Thymus (tissue), 11 donors: ENCODE data around the gene AQP2. TPM values are rescaled to one million over a fixed set of nuclear protein-coding genes. Genes with fewer than 3 reads are reported as not detected.
"Not testable (repeated sequence)": the region's sequence is repeated elsewhere in the genome, so short reads cannot be mapped to it uniquely, and the experiment has no call there.

Experiments used
- DNase-seq, 9 donors: peaks; one replicate each; pipeline ENCODE4 v3.0.0-alpha.2; 2013; ENCODE audit warnings: low spot score in 9 of 9, low read depth in 6 of 9, missing footprints in 1 of 9
- H3K27ac ChIP-seq, 2 donors: one replicate each; pipeline ENCODE4 v1.5.1; 2013; ENCODE audit warnings: control low read depth in 1 of 2, low read depth in 1 of 2, low read length in 1 of 2, mild to moderate bottlenecking in 1 of 2, moderate library complexity in 1 of 2
- H3K27me3 ChIP-seq, 2 donors: one replicate each; pipeline ENCODE4 v1.5.1; 2013; ENCODE audit warnings: low read length in 1 of 2; ENCODE audit not compliant: control insufficient read depth in 2 of 2, insufficient read depth in 1 of 2
- H3K36me3 ChIP-seq, 2 donors: one replicate each; pipeline ENCODE4 v1.5.1; 2013; ENCODE audit warnings: low read length in 1 of 2, mild to moderate bottlenecking in 1 of 2, moderate library complexity in 1 of 2; ENCODE audit not compliant: control insufficient read depth in 2 of 2, insufficient read depth in 2 of 2
- H3K4me1 ChIP-seq, 2 donors: one replicate each; pipeline ENCODE4 v1.5.1; 2013; ENCODE audit warnings: low read length in 2 of 2; ENCODE audit not compliant: control insufficient read depth in 2 of 2, insufficient read depth in 2 of 2
- H3K4me3 ChIP-seq, 2 donors: one replicate each; pipeline ENCODE4 v1.5.1; 2013; ENCODE audit warnings: low read length in 2 of 2, control low read depth in 1 of 2, mild to moderate bottlenecking in 1 of 2
- H3K9me3 ChIP-seq, 2 donors: one replicate each; pipeline ENCODE4 v1.5.1; 2013; ENCODE audit warnings: low read length in 1 of 2, mild to moderate bottlenecking in 1 of 2; ENCODE audit not compliant: control insufficient read depth in 2 of 2, insufficient read depth in 1 of 2
- WGBS: extraction: QIAGEN DNeasy Blood & Tissue Kit; methylation state at CpG from one replicate; pipeline ENCODE4 v1.1.7; 2013; 5-methylcytosine and 5-hydroxymethylcytosine counted together
- polyA plus RNA-seq: library from polyadenylated mRNA; stranded (reverse); fragments of 200-250 nt; gene quantifications from one replicate; pipeline ENCODE4 v1.2.3, GENCODE V29; 2013
- total RNA-seq: library from RNA; stranded (reverse); fragments of 120-200 nt; gene quantifications from one replicate; pipeline ENCODE4 v1.2.4, GENCODE V29; 2013
- donor health status: healthy.

Gene AQP2
- total and polyA plus RNA-seq, 2 donors = 0.05 TPM

- DNase-seq = no peak
- Histone ChIP-seq H3K4me1 (no peaks in the 10 kb centered on the region), H3K27me3 (peaks cover 0 to 4% of the 10 kb centered on the region in 2 donors), H3K27ac (no peak overlapping the region), H3K4me3 (no peak overlapping the region), H3K9me3 (no peaks in the 10 kb centered on the region), H3K36me3 (peaks cover 2 to 5% of the 10 kb centered on the region in 2 donors)
- WGBS = 92% methylated on average over 3 of the region's 3 CpGs
Observed at GRCh38 chr12:49979791-49980190, 29.3 kb downstream of the AQP2 start.

DNA sequence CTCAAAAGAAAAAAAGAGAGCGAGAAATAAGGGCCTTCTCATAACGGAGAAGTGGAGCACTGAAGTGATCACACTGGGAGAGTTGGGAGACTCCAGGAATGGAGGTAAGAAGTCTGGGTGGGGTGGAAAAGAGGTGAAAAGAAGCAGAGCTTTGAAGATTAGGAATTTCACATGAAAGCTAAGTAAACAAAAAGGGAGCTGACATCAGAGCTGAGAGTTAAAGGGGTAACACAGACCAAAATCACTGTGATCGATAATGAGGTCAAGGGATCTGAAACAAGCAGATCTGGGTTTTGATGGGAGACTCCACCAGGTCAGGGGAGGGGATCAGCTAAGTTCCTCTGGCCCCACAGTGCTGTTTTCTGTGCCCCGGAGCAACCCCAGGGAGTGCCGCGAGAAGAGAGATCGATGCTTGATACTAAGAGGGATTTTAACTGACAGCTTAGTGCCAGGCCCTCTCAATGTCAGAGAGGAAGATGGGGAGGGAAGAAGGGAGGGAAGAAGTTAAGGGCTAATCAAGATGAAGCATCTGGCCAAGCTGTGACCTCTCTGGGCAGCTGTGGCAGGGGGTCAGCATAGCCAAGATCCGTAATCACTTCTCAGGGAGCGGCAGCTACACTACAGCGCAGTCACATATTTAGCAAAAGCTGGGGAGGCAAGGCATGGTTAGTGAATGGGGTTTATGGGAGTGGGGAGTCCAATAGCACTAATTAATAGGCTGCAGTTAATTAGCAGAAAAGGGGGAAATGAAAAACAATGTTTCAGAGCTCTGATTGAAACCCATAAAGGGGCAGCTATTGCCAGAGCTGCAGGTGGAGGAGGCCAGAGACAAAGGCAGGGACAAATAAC lies 30.2 kb downstream of the AQP2 start:
- no peak for DNase-seq
- Histone ChIP-seq H3K4me1 (no peaks in the 10 kb centered on the region), H3K9me3 (no peaks in the 10 kb centered on the region), H3K4me3 (no peak overlapping the region), H3K27me3 (no peaks in the 10 kb centered on the region), H3K27ac (no peak overlapping the region), H3K36me3 (peaks cover 9 to 13% of the 10 kb centered on the region in 2 donors)
- 98% methylated on average over 10 of the region's 10 CpGs for WGBS

- Histone ChIP-seq H3K4me1 (no peaks in the 10 kb centered on the region), H3K27ac (no peak overlapping the region)
- WGBS = 91% methylated on average over 7 of the region's 7 CpGs
Observed at GRCh38 chr12:49982246-49983087, 31.9 kb downstream of the AQP2 start.

DNA sequence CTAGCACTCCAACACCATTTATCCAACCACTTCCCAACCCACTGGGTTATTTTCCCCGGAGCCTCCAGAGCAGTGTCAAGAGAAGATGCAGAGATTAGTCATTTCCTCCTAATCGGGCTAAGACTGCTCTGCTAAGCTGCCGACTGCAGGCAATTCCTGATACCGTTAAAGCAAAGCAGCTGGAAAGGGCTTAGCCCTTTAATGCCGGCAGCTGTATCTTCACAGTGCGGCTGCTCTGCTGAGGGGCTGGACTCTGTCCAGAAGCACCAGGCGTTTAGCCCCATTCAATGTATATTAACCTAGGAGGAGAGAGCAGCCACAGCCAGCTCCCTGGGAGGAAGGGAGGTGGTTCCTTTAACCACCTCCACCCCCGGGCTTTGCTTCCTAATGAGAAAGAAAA lies 33.4 kb downstream of the AQP2 start:
- no peaks in the 10 kb centered on the region for H3K4me1 ChIP-seq
- 41% methylated on average over 8 of the region's 8 CpGs for WGBS
- no peaks in the 10 kb centered on the region for H3K9me3 ChIP-seq
- H3K36me3 ChIP-seq = peaks cover 27 to 37% of the 10 kb centered on the region in 2 donors
- H3K27me3 ChIP-seq = no peaks in the 10 kb centered on the region
- no peak overlapping the region for H3K4me3 ChIP-seq
- no peak overlapping the region for H3K27ac ChIP-seq
- no peak for DNase-seq

More at GRCh38 chr12:49982246-49983087, 31.9 kb downstream of the AQP2 start:
- Histone ChIP-seq H3K9me3 (no peaks in the 10 kb centered on the region), H3K36me3 (peaks cover 14 to 23% of the 10 kb centered on the region in 2 donors), H3K4me3 (no peak overlapping the region), H3K27me3 (no peaks in the 10 kb centered on the region)
- DNase-seq = no peak

DNA sequence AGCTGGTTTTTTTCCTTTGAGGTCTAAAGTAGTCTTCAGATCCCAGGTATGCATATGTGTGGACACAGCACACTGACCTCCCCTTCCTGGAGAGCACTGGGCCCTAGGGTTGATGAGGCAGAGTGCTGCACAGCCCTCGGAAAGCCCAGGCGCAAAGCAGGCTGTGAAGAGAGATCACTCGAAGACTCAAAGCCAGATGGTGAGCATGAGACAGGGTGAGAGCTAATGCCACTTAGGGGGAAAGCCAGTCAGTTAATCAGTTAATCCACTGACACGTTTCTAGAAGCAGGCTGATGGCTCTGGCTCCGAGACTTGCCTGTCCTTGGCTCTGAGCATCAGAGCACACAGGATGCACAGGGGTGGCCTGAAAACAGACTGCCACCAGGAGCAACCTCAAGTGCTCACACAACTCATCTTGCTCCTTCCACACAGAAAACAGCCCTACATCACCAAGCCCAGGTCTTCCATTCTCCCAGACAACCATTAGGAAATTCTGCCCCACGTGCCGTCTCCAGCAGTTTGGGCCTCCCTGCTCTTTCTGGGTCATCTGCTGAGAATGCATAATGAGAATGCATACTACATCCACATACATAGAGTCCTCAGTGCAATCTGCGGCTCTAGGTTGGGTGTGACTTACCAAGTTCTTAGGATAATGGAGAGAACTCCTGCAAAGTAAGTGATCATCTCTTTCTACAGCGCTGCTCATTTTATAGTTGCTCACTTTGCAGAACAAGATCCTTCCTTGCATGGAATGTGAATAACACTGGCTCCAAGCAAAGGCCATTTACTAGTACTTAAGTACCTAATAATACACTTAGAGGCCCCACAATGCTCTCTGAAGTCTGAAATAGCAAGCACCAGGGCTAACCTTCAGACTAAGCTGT lies 34.2 kb downstream of the AQP2 start:
- Histone ChIP-seq H3K4me3 (no peak overlapping the region), H3K27ac (no peak overlapping the region), H3K27me3 (no peaks in the 10 kb centered on the region), H3K36me3 (peaks cover 32 to 45% of the 10 kb centered on the region in 2 donors), H3K4me1 (no peaks in the 10 kb centered on the region), H3K9me3 (no peaks in the 10 kb centered on the region)
- DNase-seq = no peak
- 96% methylated on average over 9 of the region's 9 CpGs for WGBS

- Histone ChIP-seq H3K4me3 (no peak overlapping the region), H3K9me3 (no peaks in the 10 kb centered on the region), H3K36me3 (peaks cover 32 to 58% of the 10 kb centered on the region in 2 donors), H3K27ac (no peak overlapping the region), H3K27me3 (no peaks in the 10 kb centered on the region), H3K4me1 (no peaks in the 10 kb centered on the region)
- WGBS = 97% methylated on average over 5 of the region's 5 CpGs
- DNase-seq = no peak
Observed at GRCh38 chr12:49985981-49986380, 35.4 kb downstream of the AQP2 start.

DNA sequence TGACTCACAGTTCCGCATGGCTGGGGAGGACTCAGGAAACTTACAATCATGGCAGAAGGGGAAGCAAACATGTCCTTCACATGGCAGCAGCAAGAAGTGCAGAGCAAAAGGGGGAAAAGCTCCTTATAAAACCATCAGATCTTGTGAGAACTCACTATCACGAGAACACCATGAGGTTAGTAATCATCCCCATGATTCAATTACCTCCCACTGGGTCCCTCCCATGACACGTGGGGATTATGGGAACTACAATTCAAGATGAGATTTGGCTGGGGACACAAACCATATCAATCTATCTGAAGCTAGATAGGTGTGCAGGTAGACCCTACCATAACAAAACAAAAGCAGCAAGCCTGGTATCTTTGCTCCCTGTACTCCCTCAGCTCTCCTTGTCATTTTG lies 35.9 kb downstream of the AQP2 start:
- not testable (repeated sequence) for H3K4me1 ChIP-seq, H3K27me3 ChIP-seq
- WGBS = 98% methylated on average over 3 of the region's 3 CpGs

GRCh38 chr12:49987625-49988303 lies 37.2 kb downstream of the AQP2 start:
- H3K9me3 ChIP-seq = no peaks in the 10 kb centered on the region
- H3K36me3 ChIP-seq = peaks cover 47 to 73% of the 10 kb centered on the region in 2 donors
- no peak for DNase-seq
- no peak overlapping the region for H3K4me3 ChIP-seq
- WGBS = 97% methylated on average over 4 of the region's 4 CpGs
- H3K4me1 ChIP-seq = no peaks in the 10 kb centered on the region
- no peaks in the 10 kb centered on the region for H3K27me3 ChIP-seq
- no peak overlapping the region for H3K27ac ChIP-seq

More for the DNA sequence above, 35.9 kb downstream of the AQP2 start:
- not testable (repeated sequence) for DNase-seq, H3K4me3 ChIP-seq, H3K9me3 ChIP-seq, H3K27ac ChIP-seq
- peaks cover 34 to 60% of the 10 kb centered on the region in 2 donors for H3K36me3 ChIP-seq
